Ecto neural progenitor cell (in vitro differentiated cells): ENCODE measurements around the gene RAP1GAP2.
A peak's percentile ranks its signal among the peaks of the same experiment; 100 is the strongest.

Experiments
- DNase-seq: peaks from one replicate; pipeline ENCODE4 v3.0.0-alpha.2; 2018; ENCODE audit warnings: low spot score

Gene RAP1GAP2

DNA sequence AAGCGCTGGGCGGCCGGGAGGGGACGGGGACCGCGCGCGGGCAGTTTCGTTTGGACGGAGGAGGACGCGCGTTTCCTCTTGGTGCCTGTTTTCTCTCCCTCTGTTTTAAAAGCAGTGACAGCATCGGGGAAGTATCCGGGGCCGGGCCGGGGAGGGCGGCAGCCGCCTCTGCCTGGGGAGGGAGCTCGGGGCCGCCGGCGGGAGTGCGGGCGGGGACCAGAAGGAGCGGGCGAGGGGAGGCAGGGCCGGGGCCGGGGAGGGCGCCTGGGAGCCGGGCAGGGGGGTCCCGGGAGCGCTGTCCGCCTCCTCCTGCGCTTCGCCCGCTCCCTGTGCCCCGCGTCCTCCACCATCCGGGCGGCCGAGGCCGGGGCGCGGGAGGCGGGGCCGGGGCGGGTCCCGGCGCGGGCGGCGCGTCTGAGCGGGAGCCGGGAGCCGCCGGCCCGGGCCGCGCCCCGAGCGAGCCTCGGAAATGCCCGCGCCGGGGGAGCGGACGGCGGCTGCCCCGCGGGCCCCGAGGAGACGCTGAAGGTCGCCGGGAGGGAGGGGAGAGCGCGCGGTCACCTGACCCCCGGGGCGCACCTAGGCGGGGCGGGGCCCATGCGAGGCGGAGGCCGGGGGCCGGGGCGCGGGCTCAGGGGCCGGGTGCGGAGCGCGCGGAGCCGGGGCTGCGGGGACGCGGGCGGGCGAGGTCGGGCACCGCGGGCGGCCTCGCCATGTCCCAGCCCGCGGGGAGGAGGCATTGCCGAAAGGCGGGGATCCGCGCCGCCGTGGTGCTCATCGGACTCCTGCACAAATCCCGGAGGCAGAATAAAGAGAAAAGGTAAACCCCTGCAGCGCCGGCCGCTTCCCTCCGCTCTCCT lies 57.3 kb downstream of the RAP1GAP2 start:
- DNase-seq, result peak; percentile 78

DNA sequence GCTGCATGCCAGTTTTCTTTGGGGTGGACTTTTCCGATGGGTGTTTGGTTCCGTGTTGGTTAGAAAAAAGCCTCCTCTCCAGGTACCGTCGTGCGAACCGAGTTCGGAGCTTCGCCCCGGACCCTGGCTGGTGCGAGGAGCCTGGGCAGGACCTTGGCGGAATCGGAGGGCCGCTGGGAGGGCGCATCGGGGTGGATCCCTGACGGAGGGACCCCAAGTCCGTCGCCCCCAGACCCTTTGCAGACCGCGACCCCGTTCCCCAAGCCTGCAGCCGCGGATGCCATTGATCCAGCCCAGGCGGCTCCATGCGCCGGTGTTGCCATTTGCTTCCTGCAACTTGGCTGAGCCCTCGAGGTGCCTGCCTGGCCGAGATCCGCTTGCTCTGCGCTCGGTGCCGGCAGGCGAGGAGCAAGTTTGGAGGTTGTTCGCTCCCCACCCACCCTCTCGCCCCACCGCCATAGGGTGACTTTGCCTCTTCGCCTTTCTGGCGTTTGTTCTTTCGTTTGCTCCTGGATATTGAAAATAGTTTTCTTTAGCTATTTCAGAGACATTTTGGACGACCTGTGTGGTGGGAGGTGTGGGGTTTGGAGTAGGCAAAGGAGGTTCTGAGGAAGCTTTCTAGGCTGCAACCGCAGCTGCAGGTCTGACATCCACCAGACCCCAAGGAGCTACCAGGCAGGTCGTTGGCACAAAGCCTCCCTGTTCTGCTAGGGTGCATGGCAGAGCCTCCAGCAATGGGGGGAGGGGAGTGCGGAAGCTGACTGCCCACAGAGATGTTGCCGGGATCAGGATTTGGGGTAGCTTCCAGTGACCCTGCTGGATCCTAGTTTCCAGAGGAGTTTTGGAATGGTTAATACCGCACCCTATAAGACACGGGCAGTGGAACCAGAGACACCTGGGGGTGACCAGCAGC lies 58.2 kb downstream of the RAP1GAP2 start:
- peak; percentile 70 for DNase-seq

DNA sequence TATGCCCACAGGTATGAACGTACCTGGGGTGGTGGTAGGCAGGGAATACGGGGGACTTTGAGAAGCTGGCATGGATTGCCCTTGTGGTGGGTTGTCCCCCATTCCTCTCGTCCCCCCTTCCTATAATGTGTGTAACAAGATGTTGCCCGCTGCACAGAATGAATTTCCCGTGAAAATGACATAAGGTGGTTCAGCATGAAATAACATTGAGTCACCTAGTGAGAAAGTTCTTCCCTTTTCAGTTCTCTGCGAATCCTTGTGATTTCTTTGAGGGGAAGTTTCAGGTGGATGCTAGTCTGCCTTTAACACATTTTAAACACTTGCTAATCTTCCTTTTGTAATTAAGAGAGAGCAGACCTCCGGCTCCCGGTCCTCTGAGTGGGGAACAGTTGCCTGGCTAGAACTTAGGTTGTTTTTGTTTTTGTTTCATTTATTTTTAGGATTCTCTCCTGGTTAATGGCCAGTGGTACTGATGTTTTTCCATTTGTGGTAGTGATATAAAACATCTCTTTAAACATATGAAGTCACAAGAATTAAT lies 58.9 kb downstream of the RAP1GAP2 start:
- no peak for DNase-seq

DNA sequence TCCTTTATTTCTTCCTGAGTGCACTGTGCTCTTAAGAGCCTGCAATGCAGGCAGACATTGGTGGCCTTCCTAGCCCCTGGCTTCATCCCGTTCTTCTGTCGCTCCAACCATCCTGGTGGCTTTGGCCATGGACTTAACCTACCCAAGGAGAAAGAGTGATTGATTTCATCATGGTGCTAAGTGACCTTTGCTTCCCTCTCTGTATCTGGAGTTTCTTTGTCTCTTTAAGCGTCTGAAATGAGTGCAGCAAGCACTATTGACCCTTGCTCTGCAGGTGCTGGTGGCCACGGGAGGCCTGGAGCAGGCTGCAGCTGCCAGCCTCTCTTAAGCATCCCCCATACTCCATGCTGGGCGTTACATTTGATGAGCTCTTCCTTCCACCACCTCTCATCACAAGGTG lies 60.5 kb downstream of the RAP1GAP2 start:
- DNase-seq, result no peak

GRCh38 chr17:2860045-2860444 lies 63.8 kb downstream of the RAP1GAP2 start:
- no peak for DNase-seq

GRCh38 chr17:2860883-2861282 lies 64.6 kb downstream of the RAP1GAP2 start:
- DNase-seq, result no peak

GRCh38 chr17:2862197-2862596 lies 66.0 kb downstream of the RAP1GAP2 start:
- no peak for DNase-seq

DNA sequence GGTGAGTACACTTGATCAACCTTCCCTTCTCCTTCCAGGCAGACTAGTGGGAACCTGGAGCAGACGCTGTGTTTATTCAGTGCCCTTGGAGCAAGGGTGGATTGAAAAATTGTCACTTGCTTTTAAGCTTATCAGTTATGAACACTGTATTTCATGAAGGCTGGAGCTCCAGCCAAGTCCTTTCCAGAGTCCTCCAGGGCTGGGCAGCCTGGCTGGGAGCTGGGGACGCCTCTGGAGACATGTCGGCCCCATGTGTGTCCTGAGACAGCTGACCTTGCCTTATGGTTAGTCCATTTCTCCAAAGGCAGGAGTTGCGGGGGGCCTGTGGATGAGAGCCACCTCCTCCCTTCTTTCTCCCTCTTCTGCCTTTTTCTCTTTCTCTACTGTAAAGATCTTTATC lies 67.0 kb downstream of the RAP1GAP2 start:
- DNase-seq, result no peak

GRCh38 chr17:2865228-2865627 lies 69.0 kb downstream of the RAP1GAP2 start:
- no peak for DNase-seq

DNA sequence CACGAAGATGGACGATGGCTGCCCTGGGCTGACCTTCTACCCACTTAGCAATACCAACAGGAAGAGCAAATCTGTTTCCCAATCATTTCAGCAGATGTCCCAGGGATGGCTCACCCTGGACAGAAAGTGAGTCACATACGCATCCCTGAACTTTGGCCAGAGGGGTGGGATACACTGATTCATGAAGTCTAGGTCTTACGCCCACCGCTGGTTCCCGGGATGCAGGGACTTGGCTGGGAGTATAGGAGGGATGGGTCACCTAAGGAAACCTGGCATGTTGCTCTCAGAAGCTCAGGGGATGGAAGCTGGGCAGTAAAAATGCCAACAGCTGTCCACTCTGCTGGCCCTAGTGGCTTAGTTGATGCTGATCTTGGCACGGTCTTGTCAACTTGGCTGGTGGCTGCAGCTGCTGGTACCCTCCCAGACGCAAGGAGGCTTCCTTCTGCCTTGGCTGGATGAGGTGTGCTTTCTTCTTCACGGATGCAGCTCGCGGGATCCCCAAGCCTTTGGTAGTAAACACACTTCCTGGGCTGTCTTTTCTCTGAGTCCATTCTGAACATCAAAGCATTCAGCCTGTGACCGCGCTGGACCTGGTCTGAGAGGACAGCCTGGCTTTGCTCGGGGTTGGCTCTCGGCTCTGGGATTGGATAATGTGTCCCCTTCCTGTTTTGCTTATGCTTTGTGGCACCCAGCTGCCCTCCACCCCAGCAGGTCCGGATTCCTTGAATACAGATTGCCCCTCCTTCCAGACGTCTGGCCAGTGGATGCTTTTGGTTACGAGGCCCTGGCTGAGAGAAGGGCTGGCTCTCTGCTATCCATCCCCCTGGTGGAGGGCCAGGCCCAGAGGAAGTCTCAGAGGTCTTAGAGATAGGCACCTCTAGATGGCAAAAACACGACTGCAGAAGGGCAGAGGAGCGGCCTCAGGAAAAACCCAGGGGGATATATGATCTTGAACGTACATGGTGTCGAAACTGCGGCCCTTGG lies 71.5 kb downstream of the RAP1GAP2 start:
- DNase-seq, result peak; percentile 76

- DNase-seq, result no peak
Observed at GRCh38 chr17:2869604-2870003, 73.4 kb downstream of the RAP1GAP2 start.

GRCh38 chr17:2871205-2871604 lies 75.0 kb downstream of the RAP1GAP2 start:
- DNase-seq, result peak; percentile 91

GRCh38 chr17:2871720-2872119 lies 75.5 kb downstream of the RAP1GAP2 start:
- no peak for DNase-seq

GRCh38 chr17:2872282-2872681 lies 76.0 kb downstream of the RAP1GAP2 start:
- DNase-seq, result peak; percentile 75

DNA sequence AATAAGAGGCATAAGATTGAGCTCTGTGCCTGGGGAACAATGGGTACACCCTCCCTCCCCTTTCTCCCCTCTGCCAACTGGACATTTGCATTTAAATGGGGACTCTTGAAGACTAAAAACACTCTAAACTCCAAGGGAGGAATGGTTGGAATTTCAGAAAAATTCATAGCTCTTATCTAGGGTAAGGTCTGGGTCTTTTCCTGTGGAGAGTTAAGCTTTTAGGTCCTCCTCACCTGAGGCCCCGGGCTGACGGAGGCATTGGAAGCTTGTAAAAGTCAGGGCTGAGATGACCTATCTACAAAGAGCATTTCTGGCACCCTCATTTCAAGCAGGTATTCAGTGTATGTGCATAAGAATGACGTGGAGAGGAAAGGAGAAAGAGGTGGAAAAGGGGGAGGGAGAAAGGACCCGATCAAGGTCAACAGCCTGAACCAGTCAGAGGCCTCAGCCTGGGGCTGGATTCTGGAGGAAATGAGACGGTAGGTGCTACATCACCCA lies 78.0 kb downstream of the RAP1GAP2 start:
- DNase-seq, result no peak

- no peak for DNase-seq
Observed at GRCh38 chr17:2875608-2876007, 79.4 kb downstream of the RAP1GAP2 start.

DNA sequence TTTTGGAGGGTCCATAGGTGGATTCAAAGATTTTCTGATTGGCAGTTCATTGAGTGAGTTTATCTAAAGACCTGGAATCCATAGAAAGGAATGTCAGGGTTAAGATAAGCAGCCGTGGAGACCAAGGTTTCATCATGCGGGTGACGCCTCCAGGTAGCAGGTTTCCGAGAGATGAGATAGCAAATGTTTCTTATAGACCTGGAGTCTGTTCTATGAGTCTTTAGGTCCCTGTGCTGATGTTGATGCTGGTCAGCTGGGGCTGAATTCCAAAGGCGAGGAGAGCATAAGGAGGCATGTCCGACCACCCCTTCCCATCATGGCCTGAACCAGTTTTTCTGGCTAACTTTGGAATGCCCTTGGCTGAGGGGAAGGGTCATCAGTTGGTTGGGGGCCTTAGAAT lies 80.2 kb downstream of the RAP1GAP2 start:
- no peak for DNase-seq

DNA sequence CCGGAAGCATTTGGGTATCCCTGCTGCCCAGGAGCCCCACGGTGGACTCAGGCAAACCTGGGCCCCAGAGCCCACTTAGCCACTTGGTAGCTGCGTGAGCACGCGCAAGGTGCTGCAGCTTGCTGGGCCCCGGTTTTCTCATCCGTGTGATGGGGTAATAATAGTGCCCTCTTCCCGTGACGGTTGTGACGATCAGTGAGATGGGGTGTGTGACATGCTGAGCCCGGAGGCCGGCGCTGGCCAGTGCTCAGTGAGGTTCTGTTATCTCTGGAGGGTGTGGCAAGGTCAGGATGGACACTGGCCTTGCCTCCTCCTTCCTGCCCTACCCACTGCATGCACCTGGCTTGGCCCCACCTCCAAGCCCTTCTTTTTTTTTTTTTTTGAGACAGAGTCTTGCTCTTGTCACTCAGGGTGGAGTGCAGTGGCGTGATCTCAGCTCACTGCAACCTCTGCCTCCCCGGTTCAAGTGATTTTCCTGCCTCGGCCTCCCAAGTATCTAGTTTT lies 82.6 kb downstream of the RAP1GAP2 start:
- DNase-seq, result no peak

DNA sequence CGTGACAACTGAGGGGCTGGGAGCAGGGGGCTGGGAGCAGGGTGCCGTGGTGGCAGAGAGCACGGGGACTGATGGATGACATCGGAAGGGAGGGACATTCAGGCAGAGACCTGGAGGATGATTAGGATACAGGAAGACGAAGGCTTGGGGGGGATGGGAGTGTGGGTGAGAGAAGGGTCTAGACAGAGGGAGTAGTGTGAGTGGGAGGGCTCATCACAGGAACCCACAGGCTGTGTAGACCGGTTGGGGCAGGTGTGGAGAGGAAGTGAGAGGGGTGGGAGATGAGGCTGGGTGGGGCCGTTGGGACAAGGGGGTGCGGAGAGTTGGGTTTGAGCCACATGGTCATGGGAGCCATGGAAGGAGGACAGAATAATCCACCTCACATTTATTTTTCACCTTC lies 83.8 kb downstream of the RAP1GAP2 start:
- no peak for DNase-seq

GRCh38 chr17:2881295-2881694 lies 85.1 kb downstream of the RAP1GAP2 start:
- DNase-seq, result no peak

GRCh38 chr17:2883544-2884213 lies 87.4 kb downstream of the RAP1GAP2 start:
- no peak for DNase-seq
